HepG2 (cell line): ENCODE data around the gene HDLBP. TPM values are rescaled to one million over a fixed set of nuclear protein-coding genes. Genes with fewer than 3 reads are reported as not detected.

Experiments used
- ATAC-seq: fragments of 200-7000 bp; cut with Tn5 transposase; 3 replicates; pipeline ENCODE4 v1.9.1; 2020; ENCODE audit warnings: mild to moderate bottlenecking, moderate library complexity
- BruUV-seq: library from RNA; stranded (reverse); fragments of 400-500 nt; replicated peaks from 2 replicates; lab custom pipeline; 2021; lab: Mats Ljungman, UMichigan
- CTCF ChIA-PET: fragments of 300-600 bp; formaldehyde crosslinking; extraction: SDS; loops from one replicate; lab custom pipeline; 2021; ENCODE audit warnings: low total read pairs, inconsistent platforms, low intra/inter-chr PET ratio; lab: Yijun Ruan, JAX
- POLR2A ChIA-PET: fragments of 350-600 bp; sonication (Branson Sonifier 250); formaldehyde crosslinking; loops from one replicate; lab custom pipeline; 2020; ENCODE audit warnings: antibody characterized with exemption, inconsistent platforms; lab: Yijun Ruan, JAX
- DNase-seq: peaks from one replicate; pipeline ENCODE4 v3.0.0-alpha.2; 2015; ENCODE audit warnings: low spot score
- FAIRE-seq: peaks from 3 replicates; lab custom pipeline; 2011; peaks lifted over from hg19 to GRCh38; lab: Jason Lieb, UNC
- H2AFZ ChIP-seq: one replicate; pipeline ENCODE4 v1.6.1; 2011; ENCODE audit warnings: low read length, inconsistent platforms
- H3K27ac ChIP-seq: fragments of 300-600 bp; 3 replicates; pipeline ENCODE4 v1.8.0; 2011; ENCODE audit warnings: mixed run types, mild to moderate bottlenecking, mixed read lengths, low read length, inconsistent platforms; ENCODE audit not compliant: insufficient read depth; ENCODE audit errors: extremely low read length
- H3K27me3 ChIP-seq, 2 experiments: fragments of 200-600 bp in 1 of 2; 2 replicates in 1 of 2; 3 replicates in 1 of 2; pipeline versions ENCODE4 v1.6.0 to v1.8.0; 2011; ENCODE audit warnings: low read length in 2 of 2, mild to moderate bottlenecking in 2 of 2, moderate library complexity in 2 of 2, inconsistent platforms in 1 of 2; ENCODE audit not compliant: insufficient read depth in 2 of 2, control insufficient read depth in 1 of 2
- H3K36me3 ChIP-seq, 2 experiments: fragments of 200-600 bp in 1 of 2; replicated peaks in 1 of 2; 2 replicates in 1 of 2; 3 replicates in 1 of 2; pipeline versions ENCODE4 v1.5.1 to v1.8.0; 2011; ENCODE audit warnings: low read length in 2 of 2, inconsistent platforms in 1 of 2; ENCODE audit not compliant: insufficient read depth in 2 of 2, control insufficient read depth in 1 of 2
- H3K4me1 ChIP-seq: 2 replicates; pipeline ENCODE4 v1.5.1; 2012; ENCODE audit warnings: low read length, inconsistent platforms; ENCODE audit not compliant: insufficient read depth
- H3K4me2 ChIP-seq: 2 replicates; pipeline ENCODE4 v1.6.0; 2011; ENCODE audit warnings: low read depth, low read length, inconsistent platforms
- H3K4me3 ChIP-seq, 3 experiments: fragments of 200-600 bp in 1 of 3; sonication (generic), shearing (Covaris generic) in 1 of 3; replicated peaks in 1 of 3; 2 replicates each; pipeline ENCODE4 v1.5.1; 2011 to 2016; ENCODE audit warnings: low read length in 3 of 3, inconsistent platforms in 2 of 3, low read depth in 2 of 3, mild to moderate bottlenecking in 2 of 3, control low read depth in 1 of 3, mixed read lengths in 1 of 3; ENCODE audit not compliant: insufficient read depth in 1 of 3
- H3K79me2 ChIP-seq: one replicate; pipeline ENCODE4 v1.6.1; 2011; ENCODE audit warnings: low read length, inconsistent platforms; ENCODE audit not compliant: insufficient read depth
- H3K9ac ChIP-seq: 2 replicates; pipeline ENCODE4 v1.6.0; 2011; ENCODE audit warnings: mild to moderate bottlenecking, low read depth, low read length, inconsistent platforms; ENCODE audit not compliant: insufficient read depth
- H3K9me3 ChIP-seq: 2 replicates; pipeline ENCODE4 v1.5.1; 2012; ENCODE audit warnings: mild to moderate bottlenecking, low read length
- H4K20me1 ChIP-seq: 2 replicates; pipeline ENCODE4 v1.6.0; 2011; ENCODE audit warnings: inconsistent platforms, mild to moderate bottlenecking, low read length, moderate library complexity; ENCODE audit not compliant: insufficient read depth
- AKAP8 ChIP-seq: sonication (generic); formaldehyde crosslinking; IDR thresholded peaks from 2 replicates; pipeline ENCODE4 v1.5.1; 2020; ENCODE audit warnings: mild to moderate bottlenecking, missing genetic modification reagents
- GTF3A ChIP-seq: sonication (generic); formaldehyde crosslinking; conservative IDR thresholded peaks from 2 replicates; pipeline ENCODE4 v1.4.0; 2020; ENCODE audit warnings: mild to moderate bottlenecking, missing genetic modification reagents
- KIAA2018 ChIP-seq: sonication (generic); formaldehyde crosslinking; IDR thresholded peaks from 2 replicates; pipeline ENCODE4 v1.5.0; 2020; ENCODE audit warnings: mild to moderate bottlenecking, missing genetic modification reagents, borderline replicate concordance
- MEIS1 ChIP-seq: sonication (generic); formaldehyde crosslinking; IDR thresholded peaks from 2 replicates; pipeline ENCODE4 v1.9.0; 2021; ENCODE audit warnings: mild to moderate bottlenecking, missing genetic modification reagents, moderate library complexity, borderline replicate concordance
- MTF2 ChIP-seq: sonication (generic); formaldehyde crosslinking; IDR thresholded peaks from 2 replicates; pipeline ENCODE4 v1.5.0; 2020; ENCODE audit warnings: missing genetic modification reagents, borderline replicate concordance
- PCBP2 ChIP-seq: fragments of 200-400 bp; formaldehyde crosslinking; optimal IDR thresholded peaks from 2 replicates; pipeline ENCODE3; 2018; ENCODE audit warnings: low read length, low read depth; ENCODE audit not compliant: poor library complexity, severe bottlenecking
- SMAD1 ChIP-seq: sonication (generic); formaldehyde crosslinking; IDR thresholded peaks from 2 replicates; pipeline ENCODE4 v1.4.0; 2020; ENCODE audit warnings: missing genetic modification reagents, low read depth, mild to moderate bottlenecking, borderline replicate concordance
- SPEN ChIP-seq: sonication (generic); formaldehyde crosslinking; IDR thresholded peaks from 2 replicates; pipeline ENCODE4 v1.5.1; 2020; ENCODE audit warnings: low read depth, mild to moderate bottlenecking, missing genetic modification reagents
- ZBTB38 ChIP-seq: sonication (generic); formaldehyde crosslinking; IDR thresholded peaks from 2 replicates; pipeline ENCODE4 v1.5.1; 2020; ENCODE audit warnings: mild to moderate bottlenecking, missing genetic modification reagents
- ZNF326 ChIP-seq: sonication (generic); formaldehyde crosslinking; IDR thresholded peaks from 2 replicates; pipeline ENCODE4 v1.4.0; 2020; ENCODE audit warnings: missing genetic modification reagents, borderline replicate concordance
- ZNF563 ChIP-seq: sonication (generic); formaldehyde crosslinking; IDR thresholded peaks from 2 replicates; pipeline ENCODE4 v1.8.0; 2022; ENCODE audit warnings: mild to moderate bottlenecking, moderate library complexity, missing genetic modification reagents
- ZNF629 ChIP-seq: sonication (generic); formaldehyde crosslinking; conservative IDR thresholded peaks from 2 replicates; pipeline ENCODE4 v1.5.0; 2020; ENCODE audit warnings: missing genetic modification reagents
- WGBS: methylation state at CpG from one replicate; pipeline ENCODE4 v1.1.6; 2017; ENCODE audit warnings: low lambda C conversion rate; 5-methylcytosine and 5-hydroxymethylcytosine counted together
- in situ Hi-C: cut with HindIII; loops from 2 replicates; pipeline ENCODE4 v1.10.0; 2017; ENCODE audit warnings: low pct_unique_long_range_greater_than_20kb; ENCODE audit not compliant: extremely low pct_ligation_motif_present
- intact Hi-C: fragments of 100-400 bp; cut with micrococcal nuclease; formaldehyde crosslinking; loops from one replicate; pipeline ENCODE4 v1.10.0; 2022; ENCODE audit not compliant: unreplicated experiment
- polyA plus RNA-seq, 8 experiments: library from polyadenylated mRNA; depleted of rRNA in 3 of 8; stranded (reverse) in 7 of 8; unstranded in 1 of 8; fragments of >200 nt; fragmentation: Illumina TruSeq in 4 of 8; extraction: Trizol in 4 of 8; gene quantifications; 2 replicates each; pipeline versions ENCODE4 v1.2.1 to v1.2.3, GENCODE V29; 2011 to 2016; ENCODE audit warnings: low read depth in 4 of 8, missing spikeins in 1 of 8, mixed read lengths in 1 of 8; ENCODE audit not compliant: insufficient read depth in 1 of 8
- total RNA-seq, 5 experiments: library from RNA; depleted of rRNA; stranded (reverse); fragments of >200 nt; fragmentation: Illumina TruSeq; extraction: Trizol; gene quantifications; 2 replicates each; pipeline ENCODE4 v1.2.3, GENCODE V29; 2016; ENCODE audit warnings: low read depth in 1 of 5

The HDLBP gene
- total and polyA plus RNA-seq, 2 of the 13 experiments (the other 11 are each of a cell fraction or from before 2014, with no cell fraction given), result 464 to 707 TPM

- ChIA-PET POLR2A (no interaction called here), CTCF (no interaction called here)
- no peaks in the 10 kb centered on the region for H3K36me3 ChIP-seq
- FAIRE-seq (peak; percentile 37), DNase-seq (no peak), ATAC-seq (peak; percentile 48)
- H3K27ac ChIP-seq, result no peak overlapping the region
- H3K79me2 ChIP-seq, result no peaks in the 10 kb centered on the region
- 29% methylated on average over 16 of the region's 18 CpGs for WGBS
- no peak overlapping the region for H3K9ac ChIP-seq
- no peaks in the 10 kb centered on the region for H4K20me1 ChIP-seq
- peaks cover 20% of the 10 kb centered on the region for H3K4me1 ChIP-seq
- H3K27me3 ChIP-seq, result peaks cover 16 to 68% of the 10 kb centered on the region in 2 experiments; a peak in 4 of 5 replicates
- intact Hi-C loops, result no loop called here
- no TSS peak for BruUV-seq
- H2AFZ ChIP-seq, result no peak overlapping the region
- no peak overlapping the region for H3K4me3 ChIP-seq
- in situ Hi-C loops, result loop anchor here (5.0 kb wide), 1 partner anchor 353 kb away; no protein-coding TSS in a partner anchor
- H3K9me3 ChIP-seq, result no peaks in the 10 kb centered on the region
- peak overlapping the region; percentile 22 for H3K4me2 ChIP-seq
- TF ChIP-seq AKAP8 (CRISPR knock-in tag) (0 out of 2 replicates have a peak, but pooled peaks have one; percentile 37), ZBTB38 (CRISPR knock-in tag) (peak; percentile 30; the same call in 1 of the 2 replicates), MEIS1 (CRISPR knock-in tag) (no peak), SMAD1 (CRISPR knock-in tag) (no peak), MTF2 (CRISPR knock-in tag) (no peak), KIAA2018 (CRISPR knock-in tag) (no peak), PCBP2 (no peak), GTF3A (CRISPR knock-in tag) (no peak), ZNF629 (CRISPR knock-in tag) (no peak), ZNF563 (CRISPR knock-in tag) (0 out of 2 replicates have a peak, but pooled peaks have one; percentile 26), ZNF326 (no peak), SPEN (0 out of 2 replicates have a peak, but pooled peaks have one; percentile 25)
Observed at GRCh38 chr2:241195506-241196130, 119.9 kb downstream of the HDLBP start.
